Caco-2 (cell line): Measurements from ENCODE around the gene RNF167. TPM values are rescaled to one million over a fixed set of nuclear protein-coding genes. Genes with fewer than 3 reads are reported as not detected.

Experiments used
- BruUV-seq: library from RNA; stranded (reverse); fragments of 400-500 nt; replicated peaks from 2 replicates; lab custom pipeline; 2021; lab: Mats Ljungman, UMichigan
- CTCF ChIA-PET: fragments of 300-600 bp; sonication (Branson Sonifier 250); formaldehyde crosslinking; loops from one replicate; lab custom pipeline; 2022; ENCODE audit warnings: antibody characterized with exemption; lab: Charles Lee
- POLR2A ChIA-PET: fragments of 300-600 bp; sonication (Branson Sonifier 250); formaldehyde crosslinking; loops from one replicate; lab custom pipeline; 2022; ENCODE audit warnings: antibody characterized with exemption; lab: Charles Lee
- DNase-seq, 2 experiments: peaks; one replicate each; pipeline versions ENCODE4 v3.0.0 to v3.0.0-alpha.2; 2020 to 2022
- H3K27me3 ChIP-seq: replicated peaks from 2 replicates; pipeline ENCODE4 v1.6.0; 2011; ENCODE audit warnings: low read length; ENCODE audit not compliant: control insufficient read depth, insufficient read depth
- H3K36me3 ChIP-seq: 2 replicates; pipeline ENCODE4 v1.5.1; 2011; ENCODE audit warnings: low read length; ENCODE audit not compliant: control insufficient read depth, insufficient read depth
- H3K4me1 ChIP-seq: fragments of 250-450 bp; sonication (Bioruptor Pico); 2 replicates; pipeline ENCODE4 v1.5.1; 2020; ENCODE audit warnings: mild to moderate bottlenecking
- H3K4me3 ChIP-seq: 2 replicates; pipeline ENCODE4 v1.5.1; 2011; ENCODE audit warnings: low read depth, mild to moderate bottlenecking, control low read depth, low read length
- H3K9me3 ChIP-seq: fragments of 250-450 bp; sonication (Bioruptor Pico); 2 replicates; pipeline ENCODE4 v1.5.1; 2020; ENCODE audit warnings: mild to moderate bottlenecking, moderate library complexity
- H3K27ac Mint-ChIP-seq: one replicate; pipeline ENCODE4 v1.8.0; 2022; ENCODE audit warnings: mixed read lengths; ENCODE audit not compliant: unreplicated experiment
- H3K27me3 Mint-ChIP-seq: one replicate; pipeline ENCODE4 v1.8.0; 2022; ENCODE audit warnings: mixed read lengths; ENCODE audit not compliant: insufficient read depth, unreplicated experiment
- H3K36me3 Mint-ChIP-seq: one replicate; pipeline ENCODE4 v1.8.0; 2022; ENCODE audit warnings: mild to moderate bottlenecking, mixed read lengths; ENCODE audit not compliant: insufficient read depth, unreplicated experiment
- H3K4me1 Mint-ChIP-seq: one replicate; pipeline ENCODE4 v1.8.0; 2022; ENCODE audit warnings: low read depth, mixed read lengths; ENCODE audit not compliant: unreplicated experiment
- H3K4me3 Mint-ChIP-seq: one replicate; pipeline ENCODE4 v1.8.0; 2022; ENCODE audit warnings: mild to moderate bottlenecking, moderate library complexity, mixed read lengths; ENCODE audit not compliant: unreplicated experiment
- H3K9me3 Mint-ChIP-seq: one replicate; pipeline ENCODE4 v1.8.0; 2022; ENCODE audit warnings: mixed read lengths; ENCODE audit not compliant: unreplicated experiment
- CTCF ChIP-seq, 2 experiments: fragments of 200-600 bp in 1 of 2; IDR thresholded peaks; 1 replicate in 1 of 2; 2 replicates in 1 of 2; pipeline versions ENCODE4 v1.5.1 to v1.8.0; 2011 to 2022; ENCODE audit warnings: antibody characterized with exemption in 1 of 2, control low read depth in 1 of 2, inconsistent platforms in 1 of 2, low read depth in 1 of 2, low read length in 1 of 2, mild to moderate bottlenecking in 1 of 2, moderate library complexity in 1 of 2; ENCODE audit not compliant: insufficient read depth in 1 of 2, severe bottlenecking in 1 of 2, unreplicated experiment in 1 of 2
- intact Hi-C: fragments of 100-400 bp; cut with micrococcal nuclease; formaldehyde crosslinking; loops from one replicate; pipeline ENCODE4 v1.10.0; 2022; ENCODE audit not compliant: unreplicated experiment
- total RNA-seq: library from RNA; stranded (reverse); gene quantifications from 2 replicates; pipeline ENCODE4 v1.2.3, GENCODE V29; 2022

The RNF167 gene
- total RNA-seq, 1 experiment from 2014 or later: 60.9 TPM

DNA sequence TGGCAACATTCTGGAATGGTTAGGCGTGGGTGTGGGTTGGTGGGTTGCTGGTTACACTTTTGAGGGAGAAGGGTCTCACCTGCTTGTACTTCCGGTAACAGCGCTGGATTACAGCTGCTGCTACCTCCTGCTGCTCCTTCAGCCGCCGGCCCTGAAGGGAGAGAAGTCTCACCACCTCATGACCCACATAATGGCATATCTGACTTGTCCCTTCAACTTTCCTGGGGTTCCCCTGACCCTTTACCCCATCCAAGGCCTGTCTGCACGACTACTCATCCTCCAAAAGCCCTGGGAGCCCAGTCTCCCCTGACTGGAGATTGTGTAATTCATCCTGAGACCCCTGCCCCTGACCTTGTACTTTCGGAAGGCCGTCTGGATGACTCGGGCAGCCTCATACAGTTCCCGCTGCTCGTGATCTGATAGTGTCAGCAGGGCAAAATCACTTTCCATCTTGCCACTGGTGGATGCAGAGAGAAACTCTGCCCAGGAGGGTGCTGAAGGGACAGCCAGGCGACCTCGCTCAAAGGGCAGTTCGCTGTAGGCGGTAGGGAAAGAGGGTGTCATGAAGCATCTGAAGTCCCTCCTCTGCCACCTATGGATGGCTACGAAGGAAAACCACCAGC is 29.6 kb downstream of the RNF167 start:
- H3K27ac Mint-ChIP-seq: no peak overlapping the region
- H3K4me1 ChIP-seq: peaks cover 4% of the 10 kb centered on the region; the same call in 1 of the 2 replicates
- no peak overlapping the region for H3K4me3 Mint-ChIP-seq
- DNase-seq: peak in 1 of 2 experiments; percentile 12
- H3K9me3 ChIP-seq: no peaks in the 10 kb centered on the region
- no peaks in the 10 kb centered on the region for H3K9me3 Mint-ChIP-seq
- TF ChIP-seq CTCF (IDR thresholded peaks at IDR 0.05; ENCODE audit: insufficient read depth in 1 of 2, low read depth in 1 of 2, low read length in 1 of 2, severe bottlenecking in 1 of 2, unreplicated experiment in 1 of 2): no peak
- no peaks in the 10 kb centered on the region for H3K27me3 ChIP-seq
- peaks cover 31% of the 10 kb centered on the region for H3K36me3 Mint-ChIP-seq
- BruUV-seq: no TSS peak
- H3K4me1 Mint-ChIP-seq: no peaks in the 10 kb centered on the region
- H3K4me3 ChIP-seq: peak overlapping the region; percentile 62
- intact Hi-C loops: no loop called here
- H3K27me3 Mint-ChIP-seq: no peaks in the 10 kb centered on the region
- ChIA-PET CTCF (no interaction called here), POLR2A (interaction anchor here (1.7 kb wide), 1 partner anchor 30 kb away, joined by 4 read pairs; the partner anchor contains the start of genes RNF167 and SLC25A11)
- H3K36me3 ChIP-seq: no peaks in the 10 kb centered on the region

DNA sequence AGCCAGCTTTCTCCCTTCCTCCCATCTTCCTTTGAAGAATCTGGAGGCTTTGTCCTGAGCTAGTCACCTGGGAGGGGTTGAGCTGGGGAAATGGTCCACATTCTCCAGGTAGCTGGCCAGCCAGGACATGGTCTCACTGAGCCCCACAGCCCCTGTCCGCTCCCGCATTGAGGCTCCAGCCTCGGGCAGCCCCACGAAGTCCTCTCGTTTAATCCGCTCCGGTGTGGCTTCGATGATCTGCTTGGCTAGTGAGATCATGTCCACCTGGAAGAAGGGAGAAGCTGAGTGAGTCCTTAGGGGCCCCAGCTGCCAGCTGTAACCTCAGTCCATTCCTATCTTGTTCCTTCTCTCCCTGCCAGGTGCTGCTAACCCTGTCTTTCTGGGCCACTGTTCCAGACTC is 30.2 kb downstream of the RNF167 start:
- H3K4me3 ChIP-seq: no peak overlapping the region
- H3K36me3 ChIP-seq: no peaks in the 10 kb centered on the region
- Mint-ChIP-seq H3K36me3 (peaks cover 31% of the 10 kb centered on the region), H3K27ac (no peak overlapping the region), H3K4me1 (peaks cover 4% of the 10 kb centered on the region), H3K4me3 (no peak overlapping the region), H3K27me3 (no peaks in the 10 kb centered on the region), H3K9me3 (no peaks in the 10 kb centered on the region)
- intact Hi-C loops: no loop called here
- no peaks in the 10 kb centered on the region for H3K9me3 ChIP-seq
- ChIA-PET POLR2A (interaction anchor here (1.7 kb wide), 1 partner anchor 30 kb away, joined by 4 read pairs; the partner anchor contains the start of genes RNF167 and SLC25A11), CTCF (no interaction called here)
- DNase-seq: no peak
- no peaks in the 10 kb centered on the region for H3K27me3 ChIP-seq
- peaks cover 4% of the 10 kb centered on the region; the same call in 1 of the 2 replicates for H3K4me1 ChIP-seq
- no peak for TF ChIP-seq CTCF (IDR thresholded peaks at IDR 0.05; ENCODE audit: insufficient read depth in 1 of 2, low read depth in 1 of 2, low read length in 1 of 2, severe bottlenecking in 1 of 2, unreplicated experiment in 1 of 2)
- no TSS peak for BruUV-seq

DNA sequence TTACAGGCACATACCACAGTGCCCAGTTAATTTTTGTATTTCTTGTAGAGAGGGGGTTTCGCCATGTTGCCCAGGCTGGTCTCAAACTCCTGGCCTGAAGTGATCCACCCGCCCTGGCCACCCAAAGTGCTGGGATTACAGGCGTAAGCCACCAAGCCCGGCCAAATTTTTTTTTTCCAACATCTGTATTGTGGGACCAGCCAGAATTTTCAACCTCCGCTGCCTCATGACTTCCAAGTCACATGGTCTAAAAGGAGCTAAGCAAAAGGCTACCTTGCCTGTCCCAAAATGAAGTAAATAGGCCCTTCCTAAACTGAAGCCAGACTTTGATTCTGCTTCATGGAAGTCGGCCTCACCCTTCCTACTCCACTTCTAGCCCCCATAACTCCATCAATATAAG is 31.8 kb downstream of the RNF167 start:
- no peak for TF ChIP-seq CTCF (IDR thresholded peaks at IDR 0.05; ENCODE audit: insufficient read depth in 1 of 2, low read depth in 1 of 2, low read length in 1 of 2, severe bottlenecking in 1 of 2, unreplicated experiment in 1 of 2)
- no peak overlapping the region for H3K27ac Mint-ChIP-seq
- DNase-seq: no peak
- BruUV-seq: no TSS peak
- intact Hi-C loops: no loop called here
- H3K4me3 ChIP-seq: no peak overlapping the region
- H3K27me3 Mint-ChIP-seq: no peaks in the 10 kb centered on the region
- peaks cover 4% of the 10 kb centered on the region; the same call in 1 of the 2 replicates for H3K4me1 ChIP-seq
- peaks cover 9% of the 10 kb centered on the region for H3K4me1 Mint-ChIP-seq
- no peaks in the 10 kb centered on the region for H3K9me3 Mint-ChIP-seq
- H3K4me3 Mint-ChIP-seq: no peak overlapping the region
- no peaks in the 10 kb centered on the region for H3K9me3 ChIP-seq
- H3K36me3 Mint-ChIP-seq: peaks cover 37% of the 10 kb centered on the region
- CTCF ChIA-PET: no interaction called here
- POLR2A ChIA-PET: interaction anchor here (0.6 kb wide), 1 partner anchor 122 kb away, joined by 3 read pairs; no protein-coding TSS in a partner anchor
- H3K27me3 ChIP-seq: no peaks in the 10 kb centered on the region
- H3K36me3 ChIP-seq: no peaks in the 10 kb centered on the region
